Measurements from ENCODE around the gene KLC3.
"Not testable (repeated sequence)": the region's sequence is repeated elsewhere in the genome, so short reads cannot be mapped to it uniquely, and the experiment has no call there.

Gene KLC3

DNA sequence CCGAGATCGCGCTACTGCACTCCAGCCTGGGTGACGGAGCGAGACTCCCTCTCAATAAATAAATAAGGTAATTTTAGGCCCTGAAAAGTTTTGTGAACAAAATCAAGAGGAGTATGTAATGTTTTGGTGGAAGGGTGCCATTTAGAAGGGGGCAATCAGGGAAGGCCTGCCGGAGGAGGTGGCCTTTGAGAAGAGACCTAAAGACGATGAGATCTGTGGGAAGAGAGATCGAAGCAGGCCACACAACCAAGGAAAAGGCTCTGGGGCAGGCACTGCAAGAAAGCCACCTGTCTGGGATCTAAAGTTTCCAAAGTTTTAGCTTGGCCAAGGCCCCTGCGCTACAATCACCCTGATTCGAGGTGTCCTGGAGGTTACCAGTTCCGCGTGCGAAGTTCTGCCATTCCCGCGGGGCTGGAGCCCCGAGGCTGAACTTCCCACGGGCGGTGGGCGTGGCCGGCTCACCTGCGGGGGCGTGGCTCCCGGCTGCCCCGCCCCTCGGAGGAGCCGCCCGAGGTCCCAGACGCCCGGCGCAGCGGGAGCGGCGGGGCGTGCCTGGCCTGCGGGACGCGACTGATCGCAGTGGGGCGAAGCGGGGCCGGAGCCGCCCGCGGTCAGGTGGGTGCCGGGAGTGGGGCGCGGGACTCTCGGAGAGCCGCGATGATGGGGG is at the start of gene KLC3:
KLC3 (plus strand) TSS at position 519 of the 667 bp plus-strand sequence. CDS start 4,792 bp downstream, outside the sequence.
- DNase-seq, result peak; percentile 64

DNA sequence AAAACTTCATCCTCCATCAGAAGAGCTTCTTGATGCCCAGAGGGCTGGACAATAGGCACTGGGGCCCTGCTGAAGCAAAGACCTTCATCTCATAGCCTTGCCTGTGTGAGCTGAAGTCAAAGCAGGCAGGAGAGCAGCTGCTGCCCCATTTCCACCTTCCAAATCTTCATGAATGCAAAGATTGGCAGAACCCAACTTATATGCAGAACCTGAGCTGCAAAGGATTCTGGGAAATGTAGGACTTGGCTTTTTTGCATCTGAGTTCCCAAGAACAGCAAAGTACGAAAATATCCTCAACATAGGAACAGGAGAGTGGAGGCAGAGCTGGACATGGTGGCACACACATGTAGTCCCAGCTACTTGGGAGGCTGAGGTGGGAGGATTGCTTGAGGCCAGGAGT is 48.7 kb upstream of the KLC3 start:
- DNase-seq, result no peak

DNA sequence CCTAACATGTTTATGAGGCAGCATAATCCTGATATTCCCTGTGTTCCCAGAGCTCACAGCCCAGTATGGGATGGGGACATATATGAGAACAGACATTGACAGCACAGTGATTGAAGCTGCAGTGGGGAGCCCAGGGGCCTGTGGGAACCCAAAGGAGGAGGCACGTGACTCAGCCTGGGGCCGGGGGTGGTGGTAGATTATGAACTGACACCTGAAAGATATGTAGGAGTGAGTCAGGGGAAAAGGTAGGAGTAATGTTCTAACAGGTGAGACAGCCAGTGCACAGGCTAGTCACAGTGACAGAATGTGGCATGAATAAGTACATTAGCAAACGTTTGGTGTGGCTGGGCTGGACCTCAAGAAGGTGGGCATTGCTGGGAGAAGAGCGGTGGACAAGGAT is 46.9 kb upstream of the KLC3 start:
- DNase-seq, result peak; percentile 66

DNA sequence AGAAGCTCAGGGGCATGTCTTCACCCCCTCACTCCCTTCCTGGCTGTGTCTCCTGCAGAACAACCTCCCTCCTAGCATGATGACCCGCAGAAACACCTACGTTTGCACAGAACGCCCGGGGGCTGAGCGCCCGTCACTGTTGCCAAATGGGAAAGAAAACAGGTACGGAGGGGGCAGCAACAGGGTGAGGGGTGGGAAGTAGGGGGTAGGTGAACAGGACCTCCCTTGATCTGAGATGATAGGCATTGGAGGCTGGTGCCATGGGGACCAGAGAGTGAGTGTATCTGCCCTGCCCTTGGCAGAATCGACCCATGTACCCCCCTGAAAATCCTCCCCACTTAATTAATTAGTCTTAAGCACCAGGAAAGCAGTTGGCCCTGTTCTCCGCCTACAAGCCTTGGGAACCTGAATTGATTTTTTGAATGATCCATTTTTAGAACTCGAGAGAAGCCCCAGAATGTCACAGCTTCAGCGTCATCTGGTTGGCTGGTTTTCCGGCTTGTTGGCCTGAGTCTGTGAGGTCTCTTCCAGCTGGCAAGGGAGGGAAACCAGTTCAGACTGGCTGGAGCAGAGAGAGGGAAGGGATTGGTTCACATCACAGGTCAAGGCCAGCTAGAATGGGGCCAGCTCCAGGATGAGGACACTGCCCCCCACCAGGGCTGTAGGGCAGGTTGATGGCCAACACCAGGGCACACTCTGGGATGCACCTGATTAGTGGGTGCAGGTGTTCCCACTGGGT is 46.1 kb upstream of the KLC3 start:
- no peak for DNase-seq

DNA sequence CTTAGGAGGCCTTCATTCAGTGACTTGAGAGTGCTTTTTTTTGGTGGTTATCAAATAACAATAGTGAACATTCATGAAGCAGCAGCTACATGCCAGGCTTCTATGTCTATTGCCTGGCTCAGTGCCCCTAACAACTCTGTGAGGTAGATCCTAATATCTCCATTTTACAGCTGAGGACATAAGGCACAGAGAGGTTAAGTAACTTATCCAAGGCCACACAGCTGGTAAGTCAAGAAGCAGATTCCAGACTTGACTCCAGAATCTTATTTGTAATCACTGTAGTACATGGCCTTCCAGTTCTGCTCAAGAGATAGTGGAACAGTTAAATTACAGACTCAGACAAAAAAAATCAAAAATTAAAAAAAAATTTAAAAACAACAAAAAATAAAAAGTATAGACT is 44.7 kb upstream of the KLC3 start:
- DNase-seq, result no peak

DNA sequence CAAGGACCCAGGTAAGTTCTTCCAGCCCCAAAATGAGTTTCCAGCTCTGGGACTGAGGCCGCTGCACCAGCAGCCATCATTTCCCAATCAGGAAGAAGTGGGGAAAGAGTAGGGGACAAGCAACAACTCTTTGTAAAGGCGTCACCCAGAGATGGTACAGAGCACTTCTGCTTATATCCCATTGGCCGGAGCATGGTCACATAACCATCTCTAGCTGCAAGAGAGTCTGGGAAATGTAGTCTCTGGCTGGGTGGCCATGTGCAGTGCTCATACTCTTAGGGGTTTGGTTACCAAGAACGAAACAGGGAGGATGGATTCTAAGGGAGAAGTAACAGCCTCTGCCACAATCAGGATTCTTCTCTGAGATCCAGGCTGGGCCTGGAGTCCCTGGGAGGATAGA is 44.2 kb upstream of the KLC3 start:
- DNase-seq, result no peak

DNA sequence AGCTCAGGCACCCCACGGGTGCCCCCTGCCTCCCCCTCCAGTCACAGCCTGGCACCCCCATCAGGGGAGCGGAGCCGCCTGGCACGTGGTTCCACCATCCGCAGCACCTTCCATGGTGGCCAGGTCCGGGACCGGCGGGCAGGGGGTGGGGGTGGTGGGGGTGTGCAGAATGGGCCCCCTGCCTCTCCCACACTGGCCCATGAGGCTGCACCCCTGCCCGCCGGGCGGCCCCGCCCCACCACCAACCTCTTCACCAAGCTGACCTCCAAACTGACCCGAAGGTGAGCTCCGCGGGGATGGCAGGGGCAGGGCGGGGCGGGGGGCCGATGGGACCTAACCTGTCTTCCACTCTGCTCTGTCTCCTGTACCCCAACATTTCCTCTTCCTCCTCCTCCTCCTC is 42.9 kb upstream of the KLC3 start:
- DNase-seq, result no peak

DNA sequence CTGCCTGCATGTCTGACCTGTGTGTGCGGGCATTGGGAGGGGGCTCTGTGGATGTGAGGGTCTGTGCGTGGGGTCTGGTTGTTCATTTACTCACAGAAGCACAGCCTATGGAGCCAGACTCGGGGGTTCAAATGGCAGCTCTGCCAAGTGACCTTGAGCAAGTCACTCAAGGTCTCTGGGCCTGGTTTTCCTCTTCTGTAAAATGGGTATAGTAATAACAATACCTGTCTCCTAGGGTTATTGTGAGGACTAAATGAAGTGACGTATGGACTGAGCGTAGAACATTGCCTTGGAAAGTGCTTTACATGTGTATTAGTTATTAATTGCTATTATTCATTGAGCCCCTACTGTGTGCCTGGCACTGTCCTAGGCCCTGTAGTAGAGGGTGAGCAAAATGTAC is 42.3 kb upstream of the KLC3 start:
- DNase-seq, result no peak

DNA sequence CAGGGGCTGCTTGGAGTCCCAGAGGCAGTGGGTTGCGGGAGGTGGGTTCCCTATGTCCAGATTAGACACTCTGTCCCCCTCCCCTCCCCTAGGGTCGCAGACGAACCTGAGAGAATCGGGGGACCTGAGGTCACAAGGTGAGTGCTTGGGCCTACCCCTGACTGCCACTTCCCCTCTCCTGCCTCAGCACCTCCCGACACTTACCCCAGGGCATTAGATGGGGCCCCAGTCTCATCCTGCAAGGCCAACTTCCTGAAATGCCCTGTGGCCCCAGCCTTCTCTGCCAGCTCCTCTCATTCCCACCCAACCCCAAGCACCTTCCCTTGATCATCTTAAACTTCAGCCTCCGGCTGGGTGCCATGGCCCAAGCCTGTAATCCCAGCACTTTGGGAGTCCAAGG is 40.8 kb upstream of the KLC3 start:
- DNase-seq, result no peak

DNA sequence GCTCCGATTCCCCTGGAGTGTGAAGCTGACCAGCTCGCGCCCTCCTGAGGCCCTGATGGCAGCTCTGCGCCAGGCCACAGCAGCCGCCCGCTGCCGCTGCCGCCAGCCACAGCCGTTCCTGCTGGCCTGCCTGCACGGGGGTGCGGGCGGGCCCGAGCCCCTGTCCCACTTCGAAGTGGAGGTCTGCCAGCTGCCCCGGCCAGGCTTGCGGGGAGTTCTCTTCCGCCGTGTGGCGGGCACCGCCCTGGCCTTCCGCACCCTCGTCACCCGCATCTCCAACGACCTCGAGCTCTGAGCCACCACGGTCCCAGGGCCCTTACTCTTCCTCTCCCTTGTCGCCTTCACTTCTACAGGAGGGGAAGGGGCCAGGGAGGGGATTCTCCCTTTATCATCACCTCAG is 38.1 kb upstream of the KLC3 start:
- DNase-seq, result no peak

DNA sequence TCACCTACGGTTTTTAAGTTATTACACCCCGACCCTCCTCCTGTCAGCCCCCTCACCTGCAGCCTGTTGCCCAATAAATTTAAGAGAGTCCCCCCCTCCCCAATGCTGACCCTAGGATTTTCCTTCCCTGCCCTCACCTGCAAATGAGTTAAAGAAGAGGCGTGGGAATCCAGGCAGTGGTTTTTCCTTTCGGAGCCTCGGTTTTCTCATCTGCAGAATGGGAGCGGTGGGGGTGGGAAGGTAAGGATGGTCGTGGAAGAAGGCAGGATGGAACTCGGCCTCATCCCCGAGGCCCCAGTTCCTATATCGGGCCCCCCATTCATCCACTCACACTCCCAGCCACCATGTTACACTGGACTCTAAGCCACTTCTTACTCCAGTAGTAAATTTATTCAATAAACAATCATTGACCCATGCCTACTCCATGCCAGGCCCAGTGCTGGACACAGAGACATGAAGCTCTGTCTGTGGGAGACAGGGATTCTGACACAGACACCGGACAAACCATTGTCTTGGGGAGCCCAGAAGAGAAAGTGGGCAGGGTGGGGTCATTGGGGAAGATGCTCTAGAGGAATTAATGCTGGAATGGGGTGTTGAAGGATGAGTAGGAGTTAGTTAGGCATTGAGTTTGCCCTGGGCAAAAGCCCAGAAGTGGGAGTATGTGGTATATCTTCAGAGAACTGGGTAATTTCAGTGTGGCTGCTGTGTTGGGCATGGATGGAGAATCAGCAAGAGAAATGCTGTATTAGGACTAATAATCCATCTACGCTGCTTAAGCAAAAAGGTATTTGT is 37.1 kb upstream of the KLC3 start:
- DNase-seq, result no peak

DNA sequence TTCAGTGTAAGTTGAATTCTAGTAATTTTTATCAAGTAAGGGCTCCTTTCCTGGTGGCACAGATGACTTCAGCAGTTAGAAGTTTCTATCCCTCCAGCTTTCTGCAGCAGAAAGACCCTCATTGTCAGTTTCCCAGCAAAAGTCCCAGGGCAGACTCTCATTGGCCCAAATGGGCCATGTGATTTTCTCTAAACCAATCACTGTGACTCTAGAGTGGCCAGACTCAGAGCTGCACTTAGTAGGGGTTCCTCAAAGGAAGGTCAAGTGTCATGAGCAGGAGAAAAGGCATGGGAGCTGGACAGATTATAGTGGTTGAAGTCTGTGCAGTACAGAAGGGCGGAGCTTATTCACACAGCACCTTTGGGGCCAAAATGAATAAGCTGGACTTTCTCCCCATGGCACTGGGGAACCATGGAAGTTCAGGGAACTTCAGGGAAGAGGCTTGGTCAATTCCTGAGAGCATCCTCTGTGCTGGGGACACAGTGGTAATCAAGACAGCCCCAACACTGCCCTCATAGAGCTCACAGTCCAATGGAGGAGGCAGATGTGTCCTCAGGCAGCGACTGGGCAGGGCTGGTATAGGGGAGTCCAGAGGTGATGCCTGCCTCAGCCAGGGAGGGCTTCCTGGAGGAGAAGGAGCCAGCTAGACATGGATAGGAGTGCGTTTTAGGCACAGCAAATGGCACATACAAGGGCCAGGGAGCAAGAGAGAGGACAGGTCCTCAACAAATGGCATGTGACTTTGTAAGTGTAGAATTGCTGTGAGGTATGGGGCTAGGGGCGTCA is 36.2 kb upstream of the KLC3 start:
- no peak for DNase-seq

DNA sequence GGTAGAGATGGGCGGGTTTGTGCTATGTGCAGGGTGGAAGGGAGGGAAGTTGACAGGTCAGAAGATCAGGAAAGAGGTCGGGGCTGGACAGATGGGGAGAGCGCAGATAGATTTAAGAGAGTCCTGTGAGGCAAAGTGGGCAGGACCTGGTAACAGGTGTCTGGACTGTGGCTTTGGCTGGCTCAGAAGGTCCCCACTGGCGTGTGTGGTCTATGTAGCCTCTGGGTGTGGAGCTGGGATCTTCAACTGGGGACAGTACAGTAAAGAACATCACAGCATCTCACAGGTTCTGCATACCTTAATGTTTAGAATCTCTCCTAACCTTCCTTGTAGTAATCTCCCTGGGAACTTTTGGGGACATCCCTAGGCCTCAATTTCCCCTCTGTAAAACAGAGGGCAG is 35.5 kb upstream of the KLC3 start:
- no peak for DNase-seq

DNA sequence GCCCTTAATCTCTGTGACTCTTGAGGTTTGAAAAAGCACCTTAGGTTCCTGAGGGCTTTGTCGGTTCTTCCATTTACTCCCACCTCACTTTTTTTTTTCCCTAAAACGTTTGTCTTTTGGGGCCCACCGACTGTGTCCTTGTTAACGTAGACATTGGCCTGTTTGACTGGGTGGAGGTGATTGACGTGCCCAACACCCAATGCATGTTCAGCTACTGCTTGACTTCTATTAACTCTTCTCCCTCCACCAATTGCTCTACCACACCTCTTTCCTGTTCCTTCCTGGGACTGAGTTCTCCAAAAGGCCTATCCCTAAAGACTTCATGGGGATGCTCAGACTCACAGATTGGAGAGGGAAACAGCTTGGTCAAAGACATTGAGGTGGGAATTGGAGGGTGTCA is 35.1 kb upstream of the KLC3 start:
- DNase-seq, result no peak

DNA sequence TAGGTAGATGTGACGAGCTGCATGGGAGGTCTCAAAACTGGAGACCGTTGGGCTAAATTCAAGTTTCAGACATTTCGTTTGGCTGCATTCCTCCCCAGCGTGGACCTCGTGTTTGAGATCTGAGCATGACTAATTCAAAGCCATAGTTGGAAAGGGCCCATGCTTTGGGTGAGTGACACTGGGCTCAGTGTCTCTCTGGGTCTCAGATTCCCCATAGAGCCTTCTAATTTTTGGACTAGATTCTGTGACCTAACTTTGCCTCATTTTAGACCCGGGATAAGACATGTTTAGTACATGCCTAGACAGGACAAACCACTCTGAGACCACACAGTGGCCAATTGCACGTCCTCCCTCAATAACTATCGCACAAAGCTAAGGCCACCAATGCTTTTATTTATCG is 34.5 kb upstream of the KLC3 start:
- DNase-seq, result no peak

DNA sequence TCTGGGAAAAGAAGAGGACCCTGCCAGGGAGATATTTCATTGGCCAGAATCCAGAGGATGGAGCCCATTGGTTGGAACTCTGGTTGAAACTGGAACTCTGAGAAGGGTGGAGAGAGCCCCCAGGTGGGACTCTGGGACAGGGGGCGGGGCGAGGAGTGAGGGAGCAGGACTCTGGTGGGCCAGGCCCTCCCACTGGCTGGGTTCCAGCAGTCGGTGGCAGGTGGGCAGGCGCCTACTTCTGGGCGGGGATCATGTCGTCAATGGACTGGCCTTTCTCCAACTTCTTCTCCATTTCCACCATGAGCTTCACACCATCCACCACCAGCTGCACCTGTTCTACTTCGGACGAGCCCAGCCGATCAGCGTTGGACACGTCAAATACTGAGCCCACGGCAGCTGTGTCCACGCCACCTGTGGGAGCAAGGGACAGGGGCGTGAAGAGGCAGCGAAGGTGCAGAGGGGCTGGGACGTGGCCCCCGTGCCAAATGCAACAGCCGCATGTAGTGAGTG is 34.0 kb upstream of the KLC3 start:
- DNase-seq, result no peak

DNA sequence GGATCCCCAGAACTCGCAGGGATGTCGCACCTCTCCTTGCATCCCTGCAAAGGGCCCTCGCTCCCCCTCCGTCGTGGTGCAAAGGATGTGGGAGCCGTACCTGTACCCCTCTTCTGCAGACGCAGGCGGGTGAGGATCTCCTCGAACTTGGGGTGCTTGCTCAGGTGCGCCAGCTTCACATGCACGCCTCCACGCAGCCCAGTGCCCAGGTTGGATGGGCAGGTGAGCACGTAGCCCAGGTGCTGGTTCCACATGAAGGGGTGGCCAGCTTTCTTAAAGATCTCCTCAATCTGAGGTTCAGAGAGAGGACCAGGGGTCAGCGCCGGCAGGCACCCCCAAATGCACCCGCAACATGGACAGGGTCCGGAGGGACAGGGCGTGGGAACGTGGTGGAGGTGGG is 33.2 kb upstream of the KLC3 start:
- no peak for DNase-seq

DNA sequence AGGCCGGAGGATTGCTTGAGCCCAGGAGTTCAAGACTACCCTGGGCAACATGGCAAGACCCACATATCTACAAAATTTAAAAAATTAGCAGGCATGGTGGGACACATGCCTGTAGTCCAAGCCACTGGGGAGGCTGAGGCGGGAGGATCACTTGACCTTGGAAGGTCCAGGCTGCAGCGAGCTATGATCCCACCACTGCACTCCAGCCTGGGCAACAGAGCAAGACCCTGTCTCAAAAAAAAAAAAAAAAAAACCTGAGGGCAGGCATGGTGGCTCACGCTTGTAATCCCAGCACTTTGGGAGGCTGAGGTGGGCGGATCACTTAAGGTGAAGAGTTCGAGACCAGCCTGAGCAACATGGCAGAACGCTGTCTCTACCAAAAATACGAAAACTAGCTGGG is 31.2 kb upstream of the KLC3 start:
- not testable (repeated sequence) for DNase-seq

DNA sequence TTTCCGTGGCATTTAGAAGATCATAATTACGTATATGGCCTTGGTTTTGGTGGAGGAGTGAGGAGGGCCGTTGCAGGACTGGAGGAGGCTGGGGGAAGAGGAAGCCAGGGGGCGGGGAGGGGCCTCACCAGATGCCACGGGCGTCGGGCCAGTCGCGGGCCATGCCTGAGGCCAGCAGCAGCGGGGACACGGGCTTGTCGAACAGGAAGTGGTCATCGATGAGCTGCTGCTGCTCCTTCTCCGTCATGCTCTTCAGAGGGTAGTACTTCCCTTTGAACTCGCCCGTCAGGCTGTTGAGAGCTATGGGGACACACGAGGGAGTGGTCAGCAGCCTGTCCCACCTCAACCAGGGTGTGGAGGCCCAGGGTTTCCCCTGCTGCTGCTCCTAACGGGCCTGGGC is 28.9 kb upstream of the KLC3 start:
- DNase-seq, result no peak

DNA sequence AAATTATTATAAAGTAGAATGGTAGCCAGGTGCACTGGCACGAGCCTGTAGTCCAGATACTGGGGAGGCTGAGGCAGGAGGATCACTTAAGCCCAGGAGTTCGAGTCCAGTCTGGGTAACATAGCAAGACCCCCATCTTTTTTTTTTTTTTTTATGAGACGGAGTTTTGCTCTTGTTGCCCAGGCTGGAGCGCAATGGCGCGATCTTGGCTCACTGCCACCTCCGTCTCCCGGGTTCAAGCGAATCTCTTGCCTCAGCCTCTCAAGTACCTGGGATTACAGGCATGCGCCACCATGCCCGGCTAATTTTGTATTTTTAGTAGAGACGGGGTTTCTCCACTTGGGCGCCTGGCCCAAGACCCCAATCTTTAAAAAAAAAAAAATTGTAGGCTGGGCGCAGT is 28.3 kb upstream of the KLC3 start:
- not testable (repeated sequence) for DNase-seq

DNA sequence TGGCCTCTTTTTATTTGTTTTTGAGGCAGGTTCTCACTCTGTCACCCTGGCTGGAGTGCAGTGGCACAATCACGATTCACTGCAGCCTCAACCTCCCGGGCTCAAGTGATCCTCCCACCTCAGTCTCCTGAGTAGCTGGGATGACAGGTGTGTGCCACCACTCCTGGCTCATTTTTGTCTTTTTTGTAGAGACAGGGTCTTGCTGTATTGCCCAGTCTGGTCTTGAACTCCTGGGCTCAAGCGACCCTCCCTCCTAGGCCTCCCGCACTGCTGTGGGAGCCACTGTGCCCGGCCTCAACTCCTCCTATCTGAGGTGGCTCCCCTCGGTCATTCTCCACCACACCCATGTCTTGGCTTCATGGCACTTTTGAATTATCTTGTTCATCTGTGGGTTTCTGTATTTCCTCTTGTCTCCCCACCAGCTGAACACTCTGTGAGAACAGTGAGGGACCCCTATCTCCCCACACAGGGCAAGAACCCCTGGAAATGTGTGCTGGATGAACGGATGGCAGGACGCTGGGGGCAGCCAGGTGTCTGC is 25.8 kb upstream of the KLC3 start:
- DNase-seq, result no peak

DNA sequence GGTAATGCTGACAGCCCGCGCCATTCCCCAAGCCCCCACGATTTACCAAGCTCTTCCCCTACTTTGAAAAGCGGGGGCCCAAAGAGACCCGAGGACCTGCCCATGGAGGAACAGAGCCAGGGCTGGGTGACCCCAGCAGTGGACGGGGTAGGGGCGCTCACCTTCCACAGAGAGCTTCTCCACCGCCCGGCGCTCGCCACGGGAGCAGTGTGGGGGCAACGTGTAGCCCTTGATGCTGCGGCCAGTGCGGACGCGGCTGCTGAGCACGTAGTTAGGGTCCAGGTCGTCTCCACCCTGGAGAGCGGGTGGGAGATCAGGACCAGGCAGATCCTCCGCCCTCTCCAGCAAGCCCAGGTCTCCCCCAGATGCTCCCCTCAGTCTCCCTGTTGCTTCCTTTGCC is 25.2 kb upstream of the KLC3 start:
- DNase-seq, result no peak

Data from stimulated activated CD8-positive, alpha-beta memory T cell treated with anti-CD3 and anti-CD28 coated beads, Interleukin-4, amount 100 ng/mL, for 48 hours (primary cell).